NCI-H2227 (cell line): ENCODE results near the gene MAP3K12.
"Not testable (repeated sequence)": the region's sequence is repeated elsewhere in the genome, so short reads cannot be mapped to it uniquely, and the experiment has no call there.

Source experiments
- DNase-seq: peaks from one replicate; lab custom pipeline; 2025; ENCODE audit not compliant: unreplicated experiment; lab: John Stamatoyannopoulos, UW

MAP3K12 gene

GRCh38 chr12:53499266-53500141 lies at the start of gene MAP3K12:
Gene MAP3K12, minus strand, starts transcription at chr12:53499458. Its CDS starts 12,067 bp downstream, at chr12:53487391.
- DNase-seq, result peak; percentile 75

GRCh38 chr12:53548354-53548753 lies 49.1 kb upstream of the MAP3K12 start:
- DNase-seq, result not testable (repeated sequence)

GRCh38 chr12:53543539-53543938 lies 44.3 kb upstream of the MAP3K12 start:
- peak; percentile 57 for DNase-seq

GRCh38 chr12:53539526-53539925 lies 40.3 kb upstream of the MAP3K12 start:
- no peak for DNase-seq

GRCh38 chr12:53538209-53538689 lies 39.0 kb upstream of the MAP3K12 start:
- peak; percentile 43 for DNase-seq

- DNase-seq, result no peak
Observed at GRCh38 chr12:53536962-53537361, 37.7 kb upstream of the MAP3K12 start.

- DNase-seq, result no peak
Observed at GRCh38 chr12:53533471-53533870, 34.2 kb upstream of the MAP3K12 start.

GRCh38 chr12:53532524-53533445 lies 33.5 kb upstream of the MAP3K12 start:
- no peak for DNase-seq

- DNase-seq, result no peak
Observed at GRCh38 chr12:53532021-53532420, 32.8 kb upstream of the MAP3K12 start.

GRCh38 chr12:53530920-53531319 lies 31.7 kb upstream of the MAP3K12 start:
- no peak for DNase-seq

- no peak for DNase-seq
Observed at GRCh38 chr12:53530061-53530460, 30.8 kb upstream of the MAP3K12 start.

GRCh38 chr12:53524476-53524875 lies 25.2 kb upstream of the MAP3K12 start:
- no peak for DNase-seq

GRCh38 chr12:53523131-53523530 lies 23.9 kb upstream of the MAP3K12 start:
- no peak for DNase-seq

GRCh38 chr12:53518381-53518780 lies 19.1 kb upstream of the MAP3K12 start:
- DNase-seq, result no peak

GRCh38 chr12:53516758-53517455 lies 17.6 kb upstream of the MAP3K12 start:
- no peak for DNase-seq

- DNase-seq, result no peak
Observed at GRCh38 chr12:53515291-53515680, 16.0 kb upstream of the MAP3K12 start.

- no peak for DNase-seq
Observed at GRCh38 chr12:53514628-53515290, 15.5 kb upstream of the MAP3K12 start.

GRCh38 chr12:53513712-53514410 lies 14.6 kb upstream of the MAP3K12 start:
- no peak for DNase-seq

- DNase-seq, result no peak
Observed at GRCh38 chr12:53510181-53510812, 11.0 kb upstream of the MAP3K12 start.
